ENCODE data around the gene MMP11.

Gene MMP11

DNA sequence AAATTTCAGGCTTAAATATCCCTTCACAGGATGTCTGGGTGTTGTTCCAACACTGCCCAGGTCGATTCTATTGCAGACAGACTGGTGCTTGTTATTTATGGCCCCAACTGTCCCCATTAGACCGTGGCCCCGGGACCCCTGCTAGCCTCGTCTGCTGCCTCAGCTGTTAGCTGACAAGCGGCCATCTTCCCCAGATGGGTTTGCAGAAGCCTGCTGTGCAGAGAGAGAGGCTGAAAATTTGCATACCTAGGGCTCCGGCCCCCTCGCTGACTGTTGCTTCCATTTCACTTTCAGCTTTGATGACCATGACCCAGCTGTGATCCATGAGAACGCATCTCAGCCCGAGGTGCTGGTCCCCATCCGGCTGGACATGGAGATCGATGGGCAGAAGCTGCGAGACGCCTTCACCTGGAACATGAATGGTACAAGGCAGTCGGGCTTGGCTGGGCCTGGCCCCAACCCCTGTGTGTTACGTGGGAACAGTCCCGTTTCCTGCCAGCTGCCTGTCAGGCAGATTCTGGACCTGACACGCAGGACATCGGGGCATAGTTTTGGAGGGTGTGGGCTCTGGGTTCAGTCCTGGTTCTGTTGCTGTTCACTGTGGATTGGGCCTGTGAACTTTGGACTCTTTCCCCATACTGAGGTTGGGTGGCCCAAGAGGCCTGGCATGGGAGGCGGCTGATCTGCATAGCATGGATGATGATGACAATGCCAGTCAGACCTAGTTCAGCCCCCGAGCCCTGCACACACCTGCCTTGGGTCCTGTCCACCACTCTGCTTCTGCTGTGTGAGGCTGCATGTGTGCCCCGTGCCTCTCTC, 30.6 kb downstream of the MMP11 start:
- DNase-seq (ENCODE audit: low read depth), result no peak

DNA sequence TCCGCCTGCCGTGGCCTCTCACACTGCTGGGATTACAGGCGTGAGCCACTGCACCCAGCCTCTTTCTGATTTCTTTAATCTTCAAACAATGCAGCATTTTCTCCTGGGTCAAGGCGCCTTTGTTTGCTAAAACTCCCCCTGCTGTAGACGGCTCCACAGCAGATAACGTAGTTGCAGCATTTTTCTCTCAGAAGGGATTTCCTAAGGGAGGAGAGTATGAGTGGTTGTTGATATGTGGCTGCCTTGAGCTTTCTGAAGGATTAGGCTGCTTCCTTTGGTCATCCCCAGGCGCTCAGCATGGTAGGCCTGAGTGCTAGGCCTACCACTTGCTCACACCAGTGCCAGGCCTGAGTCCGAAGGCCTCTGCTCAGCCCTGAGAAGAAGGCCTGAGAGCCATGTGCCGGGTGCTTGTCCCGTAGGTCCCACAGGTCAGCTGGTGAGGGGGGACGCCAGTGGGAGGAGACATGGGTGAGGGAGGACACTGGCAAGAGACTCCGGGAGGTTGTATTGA, 32.2 kb downstream of the MMP11 start:
- DNase-seq (ENCODE audit: low read depth), result no peak

DNA sequence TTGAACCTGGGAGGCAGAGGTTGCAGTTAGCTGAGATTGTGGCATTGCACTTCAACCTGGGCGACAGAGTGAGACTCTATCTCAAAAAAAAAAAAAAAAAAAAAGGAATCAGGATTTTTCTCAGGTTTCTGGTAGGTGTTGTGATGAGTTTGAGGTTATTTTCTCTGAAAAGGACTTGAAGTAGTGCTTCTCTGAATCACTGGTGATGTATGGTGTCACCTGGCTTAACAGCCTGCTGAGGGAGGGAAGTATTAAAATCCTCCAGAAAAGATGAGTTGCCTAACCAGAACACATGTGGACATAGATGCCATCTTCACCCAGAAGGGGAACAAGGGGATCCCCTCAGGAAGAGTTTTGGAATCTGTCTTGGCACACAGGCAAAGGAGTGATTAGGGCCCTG, 34.2 kb downstream of the MMP11 start:
- no peak for DNase-seq (ENCODE audit: low read depth)

DNA sequence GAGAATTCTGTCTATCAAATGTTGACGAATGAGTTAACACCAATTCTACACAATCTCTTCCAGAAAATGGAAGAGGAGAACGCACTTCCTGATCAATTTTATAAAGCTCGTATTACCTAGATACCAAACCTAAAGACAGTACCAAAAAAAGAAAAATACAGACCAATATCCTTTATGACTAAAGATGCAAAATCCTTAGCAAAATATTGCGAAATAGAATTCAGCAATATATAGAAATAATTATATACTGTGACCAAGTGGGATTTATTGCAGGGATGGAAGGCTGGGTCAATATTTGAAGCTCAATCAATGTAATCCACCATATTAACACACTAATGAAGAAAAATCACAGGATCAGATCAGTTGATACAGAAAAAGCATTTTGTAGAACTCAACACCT, 39.7 kb downstream of the MMP11 start:
- DNase-seq (ENCODE audit: low read depth), result no peak

DNA sequence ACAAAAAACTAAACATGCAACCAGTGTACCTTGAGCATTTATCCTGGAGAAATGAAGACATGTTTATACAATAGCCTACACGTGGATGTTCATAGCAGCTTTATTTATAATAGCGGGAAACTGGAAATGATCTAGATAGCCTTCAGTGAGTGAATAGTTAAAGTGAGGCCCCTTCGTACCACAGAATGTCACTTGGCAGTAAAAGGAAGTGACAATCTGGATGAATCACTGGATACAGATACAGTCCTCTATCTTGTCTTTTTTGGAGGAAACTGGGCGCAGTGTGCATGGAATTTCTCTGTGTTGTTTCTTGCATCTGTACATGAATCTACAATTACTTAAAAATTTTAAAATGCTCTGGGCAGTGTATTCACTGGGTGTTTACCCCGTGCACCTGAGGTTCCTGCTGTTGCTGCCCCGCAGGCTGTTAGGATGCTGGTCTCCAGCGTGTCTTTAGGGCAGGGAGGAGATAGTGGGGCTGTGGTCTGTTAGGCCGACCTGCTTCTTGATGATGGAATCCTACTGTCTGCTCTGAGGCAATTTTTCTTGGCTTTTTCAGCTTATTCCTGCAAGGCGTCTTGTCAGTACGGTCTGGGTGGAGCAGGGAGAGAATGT, 43.0 kb downstream of the MMP11 start:
- DNase-seq (ENCODE audit: low read depth), result no peak

DNA sequence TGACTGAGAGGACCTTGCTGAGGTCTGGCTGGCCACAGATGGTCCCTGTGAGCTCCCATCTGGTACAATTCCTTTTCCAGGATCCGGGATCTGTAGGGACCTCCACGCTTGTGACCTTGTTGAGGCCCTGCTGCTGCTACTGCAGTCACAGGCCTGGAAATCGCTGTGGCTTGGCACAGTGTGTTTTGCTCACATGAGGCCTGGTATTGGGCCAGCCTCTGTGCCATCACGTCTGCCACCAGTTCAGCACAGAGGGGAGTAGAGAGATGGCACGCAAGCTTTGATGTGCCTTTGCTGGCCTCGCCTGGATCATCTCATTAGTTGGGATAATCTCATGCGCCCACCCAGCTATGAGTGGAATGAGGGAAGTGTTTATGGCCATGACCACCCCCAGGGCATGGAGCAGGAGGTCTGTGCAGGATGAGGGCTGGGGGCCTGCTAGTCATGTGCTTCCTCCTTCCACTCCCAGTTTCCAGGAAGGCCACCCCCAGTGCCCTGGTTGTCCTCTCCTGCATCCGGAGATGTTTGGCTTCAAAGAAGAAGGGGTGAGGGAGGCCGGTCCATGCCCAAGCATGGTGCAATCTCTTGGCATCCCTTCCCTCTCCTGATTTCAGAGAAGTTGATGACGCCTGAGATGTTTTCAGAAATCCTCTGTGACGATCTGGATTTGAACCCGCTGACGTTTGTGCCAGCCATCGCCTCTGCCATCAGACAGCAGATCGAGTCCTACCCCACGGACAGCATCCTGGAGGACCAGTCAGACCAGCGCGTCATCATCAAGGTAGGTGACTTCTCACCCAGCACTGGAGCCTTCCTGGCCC, 43.7 kb downstream of the MMP11 start:
- DNase-seq (ENCODE audit: low read depth), result no peak

DNA sequence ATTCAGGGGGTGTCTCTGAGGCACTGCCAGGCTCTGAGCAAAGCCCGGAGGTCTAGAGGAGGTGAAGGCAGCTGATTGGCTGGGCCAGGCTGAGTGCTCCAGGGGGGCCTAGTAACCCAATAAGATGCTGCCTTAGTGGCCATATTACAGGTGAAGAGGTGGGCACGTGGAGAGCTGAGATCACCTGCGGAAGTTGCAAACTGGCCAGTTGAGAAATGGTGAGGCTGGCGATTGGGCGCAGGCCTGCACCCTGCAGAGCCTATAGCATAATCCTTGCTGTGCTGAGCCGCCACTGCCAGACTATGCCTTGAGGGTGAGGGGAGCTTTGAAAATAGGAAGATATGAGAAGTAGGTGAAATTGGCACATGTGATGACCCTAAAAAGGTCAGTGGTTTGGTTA, 44.5 kb downstream of the MMP11 start:
- no peak for DNase-seq (ENCODE audit: low read depth)

DNA sequence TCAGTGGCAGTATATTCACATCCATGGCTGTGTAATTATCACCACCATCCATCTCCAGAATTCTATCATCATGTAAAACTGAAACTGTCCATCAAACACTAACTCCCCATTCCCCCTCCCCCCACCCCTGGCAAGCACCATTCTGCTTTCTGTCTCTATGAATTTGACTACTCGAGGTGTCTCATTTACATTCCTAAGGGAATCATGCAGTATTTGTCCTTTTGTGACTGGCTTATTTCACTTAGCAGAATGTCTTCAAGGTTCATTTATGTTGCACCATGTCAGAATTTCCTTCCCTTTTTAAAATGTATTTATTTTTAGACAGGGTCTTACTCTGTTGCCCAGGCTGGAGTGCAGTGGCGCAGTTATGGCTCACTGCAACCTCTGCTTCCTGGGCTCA, 45.9 kb downstream of the MMP11 start:
- no peak for DNase-seq (ENCODE audit: low read depth)

DNA sequence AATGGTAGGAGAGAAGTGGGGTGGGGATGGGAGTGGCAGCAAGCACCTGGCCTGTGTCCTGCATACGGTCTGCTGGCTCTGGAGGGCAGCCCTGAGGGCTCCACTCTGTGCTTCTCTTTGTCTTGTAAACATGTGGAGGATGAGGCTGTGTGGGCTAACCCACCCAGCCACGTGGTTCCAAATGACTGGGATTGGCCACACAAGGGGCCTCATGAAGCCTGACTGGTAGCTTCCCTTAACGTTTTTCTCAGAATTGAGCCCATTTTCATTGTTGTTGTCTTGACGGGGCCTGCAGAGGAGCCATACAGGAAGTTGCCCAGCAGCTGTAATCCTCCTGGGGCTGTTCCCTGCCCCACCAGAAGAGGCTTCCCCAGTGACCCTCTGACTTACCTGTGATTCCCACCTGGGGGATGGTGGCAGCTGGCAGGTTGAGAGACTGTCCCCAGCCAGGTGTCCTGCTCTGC, 48.1 kb downstream of the MMP11 start:
- no peak for DNase-seq (ENCODE audit: low read depth)

DNA sequence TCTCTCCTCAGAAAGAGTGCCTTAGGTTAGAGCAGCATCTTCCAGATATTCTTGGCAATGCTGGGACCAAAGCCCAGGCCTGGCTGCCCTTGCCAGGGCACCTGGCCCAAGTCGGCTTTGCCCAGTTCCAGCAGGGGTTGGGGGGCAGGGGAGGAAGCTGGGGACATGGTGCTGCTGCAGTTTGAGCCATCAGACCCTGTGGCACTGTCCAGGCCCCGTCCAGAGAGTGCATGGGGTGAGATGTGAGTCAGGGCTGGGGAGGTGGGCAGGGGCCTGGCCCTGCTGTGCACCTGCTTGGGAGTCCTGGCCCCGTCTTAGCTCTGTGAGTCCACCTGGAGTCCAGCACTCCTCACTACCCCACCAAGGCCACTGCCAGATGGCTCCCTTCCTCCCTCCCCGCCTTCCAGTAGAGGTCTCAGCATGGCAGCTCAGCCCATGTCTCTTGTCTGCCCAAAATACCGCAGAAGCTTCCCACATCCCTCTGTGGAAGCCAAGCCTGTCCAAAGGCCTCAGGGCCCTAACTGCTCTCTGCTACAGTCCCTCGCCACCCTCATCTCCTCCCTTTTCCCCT, 49.5 kb downstream of the MMP11 start:
- no peak for DNase-seq (ENCODE audit: low read depth)

DNA sequence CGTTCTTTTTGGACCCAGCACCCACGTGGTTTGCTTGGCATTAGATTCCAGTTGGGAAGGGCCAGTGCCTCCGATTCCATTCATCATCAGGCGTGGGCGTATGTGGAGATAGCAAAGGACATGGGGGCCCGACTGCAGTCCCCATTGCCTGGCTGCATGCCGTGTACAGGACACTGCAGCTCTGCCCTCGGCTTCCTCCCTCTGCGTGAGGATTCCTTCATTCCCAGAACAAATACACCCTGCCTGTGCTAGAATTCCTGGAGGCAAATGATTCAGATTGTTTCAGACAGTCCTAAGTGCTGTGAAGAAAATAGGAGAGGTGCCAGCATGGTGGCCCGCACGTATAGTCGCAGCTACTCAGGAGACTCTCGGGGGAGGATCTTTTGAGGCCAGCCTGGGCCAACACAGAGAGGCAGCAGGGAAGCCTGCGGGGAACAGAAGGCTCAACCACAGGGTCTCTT, 50.7 kb downstream of the MMP11 start:
- no peak for DNase-seq (ENCODE audit: low read depth)

DNA sequence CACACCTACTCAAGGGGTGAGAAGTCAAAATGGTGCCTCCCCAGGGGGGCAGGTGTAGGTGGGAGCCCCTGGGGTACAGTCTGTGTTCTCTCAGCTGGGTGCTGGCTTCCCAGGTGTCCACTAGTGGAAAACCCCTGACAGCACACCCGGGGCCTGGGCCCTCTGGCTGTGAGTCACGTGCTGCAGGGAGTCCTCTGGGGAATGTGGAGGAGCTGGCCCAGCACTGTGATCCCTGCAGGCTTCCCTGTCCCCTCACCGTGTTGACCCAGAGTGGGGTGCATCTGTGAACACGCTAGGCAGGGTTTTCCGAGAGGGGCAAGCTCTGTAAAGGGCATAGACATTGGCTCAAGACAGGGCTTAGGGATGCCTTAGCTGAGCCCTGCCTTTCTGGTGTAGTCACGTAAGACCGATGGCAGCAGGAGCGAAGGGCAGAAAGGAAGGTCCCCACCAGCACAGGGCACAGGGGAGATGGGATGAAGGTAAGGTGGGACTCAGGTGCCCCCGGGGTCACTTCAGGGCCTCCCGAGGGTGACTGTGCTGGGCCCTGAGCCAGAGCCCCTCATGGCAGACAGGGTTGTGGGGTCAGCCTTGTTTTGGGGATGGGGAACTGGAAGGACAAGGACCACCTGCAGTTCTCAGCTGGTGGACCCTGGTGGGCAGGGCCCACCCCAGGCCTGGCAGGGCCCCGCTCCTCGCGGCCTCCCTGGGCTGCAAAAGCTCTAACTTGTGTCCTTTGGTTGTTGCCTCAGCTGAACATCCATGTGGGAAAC, 52.0 kb downstream of the MMP11 start:
- no peak for DNase-seq (ENCODE audit: low read depth)

DNA sequence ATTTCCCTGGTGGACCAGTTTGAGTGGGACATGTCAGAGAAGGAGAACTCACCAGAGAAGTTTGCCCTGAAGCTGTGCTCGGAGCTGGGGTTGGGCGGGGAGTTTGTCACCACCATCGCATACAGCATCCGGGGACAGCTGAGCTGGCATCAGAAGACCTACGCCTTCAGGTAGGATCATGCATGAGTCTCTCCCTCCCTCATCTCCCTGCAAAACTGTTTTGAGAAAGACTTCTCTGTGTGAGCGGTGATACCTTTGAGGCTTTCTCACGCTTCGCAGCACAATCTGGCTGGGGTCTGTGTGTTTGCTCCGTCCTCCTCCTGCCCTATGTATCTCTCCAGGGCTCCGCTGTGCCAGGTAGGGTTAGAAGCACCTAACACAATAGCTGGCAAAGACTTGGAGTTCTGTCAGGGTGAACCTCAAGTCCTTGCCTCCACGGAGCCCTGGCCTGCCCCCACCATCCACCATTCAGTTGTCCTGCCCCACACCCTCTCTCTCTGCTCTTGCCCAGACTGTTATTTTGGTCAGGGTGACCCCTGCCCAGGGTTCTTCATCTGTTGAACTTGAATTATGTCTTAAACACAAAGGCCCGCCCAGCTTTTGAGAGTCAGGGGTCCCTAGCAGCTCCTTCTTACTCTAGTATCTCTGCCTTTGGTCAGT, 52.7 kb downstream of the MMP11 start:
- DNase-seq (ENCODE audit: low read depth), result no peak

DNA sequence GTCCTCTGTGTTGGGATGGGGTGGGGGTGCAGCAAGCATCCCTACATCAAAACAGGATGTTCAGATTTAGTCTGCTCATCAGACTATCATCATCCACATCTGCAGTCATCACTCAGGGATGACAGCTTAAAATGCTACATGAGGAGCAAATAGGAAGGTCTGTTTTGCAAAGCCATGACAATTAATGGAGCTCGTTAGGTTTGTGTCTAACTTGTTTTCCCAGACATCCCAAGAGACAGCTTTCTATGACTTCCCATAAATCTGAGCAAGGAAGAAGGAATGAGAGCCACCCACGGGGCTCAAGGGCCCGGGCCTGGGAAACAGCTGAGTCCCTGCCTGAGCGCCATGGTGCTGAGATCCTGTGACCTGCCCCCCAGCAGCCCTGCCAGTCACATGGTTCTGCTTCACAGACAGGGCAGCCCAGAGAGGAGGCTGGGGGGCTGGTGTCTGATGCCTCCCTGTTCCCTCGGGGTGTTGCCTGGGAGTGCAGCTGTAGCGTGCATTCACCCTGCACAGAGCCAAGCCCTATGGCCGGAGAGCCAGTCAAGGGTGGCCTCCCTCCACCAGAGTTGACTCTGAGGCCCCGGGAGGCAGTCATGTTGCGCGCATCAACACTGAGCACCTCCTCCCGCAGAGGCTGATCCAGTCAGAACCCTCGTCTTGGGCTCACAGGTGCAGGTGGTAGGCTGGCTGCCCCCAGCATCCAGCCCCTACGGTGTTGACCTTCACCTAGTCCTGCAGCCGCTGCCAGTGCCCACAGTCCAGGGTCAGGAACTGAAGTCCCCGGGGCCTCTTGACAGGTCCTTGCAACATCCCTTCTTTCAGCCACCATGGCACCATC, 54.1 kb downstream of the MMP11 start:
- DNase-seq (ENCODE audit: low read depth), result no peak

DNA sequence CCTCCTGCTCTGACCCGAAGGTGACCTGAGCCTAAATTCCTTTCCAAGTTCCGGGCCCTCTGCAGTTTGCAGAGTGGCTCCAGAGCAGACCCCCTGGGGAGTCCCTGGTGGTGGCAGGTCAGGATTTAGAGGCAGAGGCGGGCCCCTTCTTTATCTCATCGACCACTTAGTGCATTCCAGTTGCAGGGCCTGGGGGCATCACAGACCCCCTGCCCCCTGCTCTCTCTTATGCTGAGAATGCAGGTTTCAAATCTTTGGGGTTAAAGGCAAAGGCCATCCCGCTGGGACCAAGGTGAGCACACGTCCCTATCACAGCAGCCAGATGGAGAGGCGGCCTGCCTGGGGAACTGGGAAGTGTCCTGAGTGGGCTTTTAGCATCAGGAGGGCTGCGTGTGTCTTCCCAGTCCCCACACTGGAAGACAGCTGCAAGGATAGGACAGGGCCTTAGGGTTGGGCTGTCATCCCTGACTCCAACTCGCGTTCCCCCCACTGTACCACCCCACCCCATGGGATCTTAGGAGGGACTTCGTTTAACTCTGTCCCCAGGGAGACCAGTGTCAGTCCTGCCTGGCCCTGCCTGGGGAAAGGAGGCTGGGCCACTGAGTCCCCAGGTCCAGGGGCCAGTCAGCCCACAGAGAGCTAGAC, 54.8 kb downstream of the MMP11 start:
- DNase-seq (ENCODE audit: low read depth), result no peak

DNA sequence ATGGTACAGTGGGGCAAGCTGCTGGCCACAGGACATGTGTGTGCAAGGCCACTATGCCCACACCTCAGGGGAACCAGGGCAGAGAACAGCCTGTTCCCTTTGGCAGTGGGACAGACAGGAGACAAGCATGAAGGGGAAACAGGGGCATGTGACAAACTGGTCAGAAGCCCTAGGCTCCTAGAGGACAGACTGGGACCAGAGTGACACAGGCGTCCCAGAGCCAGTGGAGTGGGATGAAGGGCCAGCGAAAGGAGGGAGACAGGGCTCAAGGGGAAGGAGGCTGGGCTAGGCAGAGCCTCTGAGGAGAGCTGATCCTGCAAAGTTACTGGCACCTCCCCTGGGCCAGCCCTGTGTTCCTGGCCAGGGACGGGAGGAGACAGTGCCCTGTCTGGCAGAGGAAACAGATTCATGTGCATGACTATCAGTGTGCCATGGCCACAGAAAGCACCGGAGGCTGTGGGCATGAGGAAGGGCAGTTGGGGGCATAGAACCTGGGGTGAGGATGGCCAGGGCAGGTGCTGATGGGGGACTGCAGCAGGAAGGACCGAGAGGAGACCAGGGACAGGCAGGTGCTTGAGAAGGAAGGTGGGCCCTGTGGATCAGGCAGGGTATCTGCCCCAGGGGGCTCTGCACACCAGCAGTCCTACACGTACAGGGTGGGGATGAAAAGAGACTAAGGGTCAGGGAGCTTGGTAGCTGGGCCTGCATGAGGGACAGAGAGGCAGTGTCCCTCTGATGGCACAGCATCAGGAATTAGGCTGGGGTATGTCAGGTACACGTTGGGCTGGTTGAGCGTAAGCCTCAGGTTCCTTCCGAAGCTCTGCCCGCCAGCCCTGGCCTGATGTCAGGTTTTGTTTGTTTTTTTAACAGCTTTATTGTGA, 56.4 kb downstream of the MMP11 start:
- no peak for DNase-seq (ENCODE audit: low read depth)

DNA sequence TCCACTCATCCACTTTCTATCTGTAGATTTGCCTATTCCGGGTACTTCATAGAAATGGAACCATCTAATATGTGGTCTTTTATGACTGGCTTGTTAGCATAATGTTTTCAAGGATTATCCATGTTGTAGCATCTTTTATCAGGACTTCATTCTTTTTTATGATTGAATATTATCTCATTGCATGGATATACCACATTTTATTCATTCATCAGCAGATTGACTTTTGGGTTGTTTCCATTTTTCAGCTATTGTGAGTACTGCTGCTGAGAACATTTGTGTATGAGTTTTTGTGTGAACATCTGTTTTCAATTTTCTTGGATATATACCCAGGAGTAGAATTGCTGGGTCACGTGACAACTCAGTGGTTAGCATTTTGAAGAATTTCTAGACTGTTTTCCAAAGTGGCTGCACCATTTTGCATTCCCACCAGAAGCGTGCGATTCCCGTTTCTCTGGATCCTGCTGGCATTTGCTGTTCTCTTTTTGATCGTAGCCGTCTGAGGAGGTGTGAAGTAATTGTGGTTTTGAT, 57.3 kb downstream of the MMP11 start:
- DNase-seq (ENCODE audit: low read depth), result no peak

DNA sequence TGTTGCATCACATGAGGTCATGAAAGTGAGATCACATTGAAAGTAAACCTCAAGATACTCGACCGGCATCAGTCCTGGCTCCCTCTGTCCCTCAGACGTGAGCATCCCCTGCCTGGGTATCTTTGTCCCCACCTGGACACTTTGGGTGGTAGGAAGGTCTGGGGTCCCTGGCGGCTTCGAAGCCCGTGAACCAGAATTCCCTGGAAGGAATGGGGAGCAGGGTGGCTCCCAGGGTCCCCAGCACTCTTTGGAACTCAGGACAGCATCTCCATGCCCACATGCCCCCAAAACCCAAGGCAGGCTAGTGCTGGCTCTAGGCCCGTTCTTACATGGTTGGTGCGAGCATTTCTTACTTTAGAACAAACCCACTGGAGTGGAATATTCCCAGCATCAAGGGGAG, 58.6 kb downstream of the MMP11 start:
- DNase-seq (ENCODE audit: low read depth), result no peak
